K562 (cell line): ENCODE results near the gene GPR3. TPM values are rescaled to one million over a fixed set of nuclear protein-coding genes. Genes with fewer than 3 reads are reported as not detected.

Experiments
- CBX8 ChIP-seq: fragments of 200-600 bp; sonication (generic); IDR thresholded peaks from 2 replicates; pipeline ENCODE4 v1.6.1; 2012; ENCODE audit warnings: borderline replicate concordance, mixed run types, low read depth, mild to moderate bottlenecking, moderate library complexity, mixed read lengths, low read length, control low read depth, inconsistent platforms; ENCODE audit not compliant: poor library complexity, severe bottlenecking; ENCODE audit errors: extremely low read depth
- ESRRB ChIP-seq: fragments of 250-450 bp; sonication (Bioruptor Pico); IDR thresholded peaks from 2 replicates; pipeline ENCODE4 v1.5.0; 2020; ENCODE audit warnings: mild to moderate bottlenecking, moderate library complexity, borderline replicate concordance
- IRF2 ChIP-seq: sonication (generic); formaldehyde crosslinking; IDR thresholded peaks from 2 replicates; pipeline ENCODE4 v1.8.1; 2022; ENCODE audit warnings: mild to moderate bottlenecking, missing genetic modification reagents
- KDM1A ChIP-seq, 2 experiments: fragments of 450-650 bp; IDR thresholded peaks; 2 replicates each; pipeline ENCODE4 v1.6.1; 2016; ENCODE audit warnings: mild to moderate bottlenecking in 2 of 2
- MAFK ChIP-seq: IDR thresholded peaks from 2 replicates; pipeline ENCODE4 v1.6.1; 2011; ENCODE audit warnings: low read length, improper control_type of control experiment
- OTX1 ChIP-seq: fragments of 450-650 bp; formaldehyde crosslinking; IDR thresholded peaks from 2 replicates; pipeline ENCODE4 v1.4.0; 2022; ENCODE audit warnings: mild to moderate bottlenecking
- POLR2G ChIP-seq: fragments of 200-400 bp; formaldehyde crosslinking; IDR thresholded peaks from 2 replicates; pipeline ENCODE4 v1.6.1; 2017; ENCODE audit warnings: low read depth, mild to moderate bottlenecking, antibody characterized with exemption, low read length, moderate library complexity
- SRSF7 ChIP-seq: fragments of 200-400 bp; formaldehyde crosslinking; optimal IDR thresholded peaks from 2 replicates; pipeline ENCODE3; 2017; ENCODE audit warnings: mild to moderate bottlenecking, low read depth, low read length
- ZNF224 ChIP-seq: sonication (generic); formaldehyde crosslinking; IDR thresholded peaks from 2 replicates; pipeline ENCODE4 v1.8.0; 2022; ENCODE audit warnings: mild to moderate bottlenecking, missing genetic modification reagents
- ZNF23 ChIP-seq: fragments of 250-450 bp; sonication (Bioruptor Pico); IDR thresholded peaks from 2 replicates; pipeline ENCODE4 v1.4.0; 2020; ENCODE audit warnings: mild to moderate bottlenecking
- ZNF282 ChIP-seq: sonication (generic); formaldehyde crosslinking; IDR thresholded peaks from 2 replicates; pipeline ENCODE4 v1.8.1; 2023; ENCODE audit warnings: missing genetic modification reagents
- polyA plus RNA-seq, 8 experiments: library from polyadenylated mRNA; depleted of rRNA in 4 of 8; stranded (reverse) in 5 of 8; unstranded in 3 of 8; fragments of >200 nt; fragmentation: Nextera tagmentation in 2 of 8; fragmentation: Illumina TruSeq in 1 of 8; extraction: Ambion mirVana in 2 of 8; extraction: Trizol in 1 of 8; gene quantifications; 2 replicates each; pipeline versions ENCODE4 v1.2.1 to v1.2.3, GENCODE V29; 2011 to 2014; ENCODE audit warnings: inconsistent platforms in 1 of 8, missing spikeins in 1 of 8
- total RNA-seq, 7 experiments: library from RNA; depleted of rRNA in 6 of 7; stranded (reverse); fragments of >200 nt in 6 of 7; fragmentation: Illumina TruSeq in 2 of 7; extraction: Trizol in 2 of 7; gene quantifications; 2 replicates each; pipeline versions ENCODE4 v1.2.1 to v1.2.3, GENCODE V29; 2011 to 2021; ENCODE audit warnings: low replicate concordance in 1 of 7
- TF ChIP-seq, protein P1 (sequence below): IDR thresholded peaks from 2 replicates; pipeline ENCODE4 v1.6.1; 2011; ENCODE audit warnings: borderline replicate concordance, low read depth, mild to moderate bottlenecking, moderate library complexity, low read length; ENCODE audit not compliant: insufficient read depth, poor library complexity, severe bottlenecking
- TF ChIP-seq, protein P2 (sequence below), 3 experiments: fragments of 200-800 bp in 1 of 3; sonication (Bioruptor generic) in 1 of 3; sonication (generic) in 1 of 3; formaldehyde crosslinking in 1 of 3; IDR thresholded peaks; 2 replicates each; pipeline versions ENCODE4 v1.6.1 to v1.8.0; 2016 to 2022; ENCODE audit warnings: mild to moderate bottlenecking in 2 of 3, missing compliant biosample characterization in 2 of 3, missing genetic modification characterization in 2 of 3, missing genetic modification reagents in 1 of 3
- TF ChIP-seq, protein P3 (sequence below): fragments of 250-450 bp; sonication (Bioruptor Pico); IDR thresholded peaks from 2 replicates; pipeline ENCODE4 v1.5.0; 2021
- TF ChIP-seq, protein P4 (sequence below): fragments of 450-650 bp; IDR thresholded peaks from one replicate; pipeline ENCODE4 v1.6.1; 2018; ENCODE audit warnings: mild to moderate bottlenecking, moderate library complexity; ENCODE audit not compliant: partially characterized antibody
- TF ChIP-seq, protein P5 (sequence below): sonication (generic); formaldehyde crosslinking; IDR thresholded peaks from 2 replicates; pipeline ENCODE4 v1.8.1; 2023; ENCODE audit warnings: mild to moderate bottlenecking, missing genetic modification reagents
- TF ChIP-seq, protein P6 (sequence below): fragments of 450-650 bp; IDR thresholded peaks from 2 replicates; pipeline ENCODE4 v1.6.1; 2016; ENCODE audit warnings: low read depth, mild to moderate bottlenecking, moderate library complexity

The GPR3 gene
- total and polyA plus RNA-seq, 9 of the 15 experiments (the other 6 are each of a cell fraction or from before 2014, with no cell fraction given) = 0.24 to 11.5 (median 3.7) TPM

DNA sequence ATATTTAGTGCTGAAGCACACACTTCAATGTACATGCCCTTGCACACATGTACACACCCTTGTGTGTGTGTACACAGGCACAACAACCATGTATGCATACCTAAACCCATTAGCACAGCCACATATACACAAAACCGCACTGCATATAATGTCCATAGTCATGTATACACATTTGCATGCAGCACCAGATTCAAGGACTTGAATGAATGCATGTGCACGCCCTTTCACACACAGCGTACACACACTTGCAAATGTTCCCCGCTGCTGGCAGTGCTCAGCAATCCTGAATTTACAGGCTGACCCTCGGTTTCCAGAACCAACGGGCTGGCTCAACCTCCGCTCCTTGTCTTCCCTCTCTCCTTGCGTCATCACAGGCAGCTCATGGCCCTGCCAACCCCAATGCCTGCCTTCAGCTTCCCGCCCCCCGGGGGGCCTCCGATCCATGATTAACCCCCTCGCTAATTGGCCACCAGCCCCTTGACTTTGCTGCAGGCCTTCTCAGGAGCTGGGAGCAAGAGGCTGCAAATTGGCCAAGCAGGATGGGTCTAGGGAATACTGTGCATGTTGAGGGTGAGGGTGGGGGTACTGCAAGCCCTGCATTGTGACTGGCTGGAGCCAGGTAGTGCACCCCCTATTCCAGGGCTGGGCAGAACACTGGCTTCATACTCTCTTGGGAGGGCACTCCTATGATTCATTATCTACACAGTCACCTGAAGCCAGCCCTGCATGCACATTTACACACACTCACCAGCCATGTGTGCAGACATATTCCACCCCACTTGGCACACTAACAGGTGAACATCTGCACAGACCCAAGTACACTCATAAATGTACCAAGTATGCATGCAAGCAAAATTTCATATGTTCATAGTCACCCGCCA lies 7.9 kb downstream of the GPR3 start (continued):
- TF ChIP-seq, protein P1, sequence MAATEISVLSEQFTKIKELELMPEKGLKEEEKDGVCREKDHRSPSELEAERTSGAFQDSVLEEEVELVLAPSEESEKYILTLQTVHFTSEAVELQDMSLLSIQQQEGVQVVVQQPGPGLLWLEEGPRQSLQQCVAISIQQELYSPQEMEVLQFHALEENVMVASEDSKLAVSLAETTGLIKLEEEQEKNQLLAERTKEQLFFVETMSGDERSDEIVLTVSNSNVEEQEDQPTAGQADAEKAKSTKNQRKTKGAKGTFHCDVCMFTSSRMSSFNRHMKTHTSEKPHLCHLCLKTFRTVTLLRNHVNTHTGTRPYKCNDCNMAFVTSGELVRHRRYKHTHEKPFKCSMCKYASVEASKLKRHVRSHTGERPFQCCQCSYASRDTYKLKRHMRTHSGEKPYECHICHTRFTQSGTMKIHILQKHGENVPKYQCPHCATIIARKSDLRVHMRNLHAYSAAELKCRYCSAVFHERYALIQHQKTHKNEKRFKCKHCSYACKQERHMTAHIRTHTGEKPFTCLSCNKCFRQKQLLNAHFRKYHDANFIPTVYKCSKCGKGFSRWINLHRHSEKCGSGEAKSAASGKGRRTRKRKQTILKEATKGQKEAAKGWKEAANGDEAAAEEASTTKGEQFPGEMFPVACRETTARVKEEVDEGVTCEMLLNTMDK = no peak
- TF ChIP-seq ZNF224 (CRISPR knock-in tag) (no peak), ZNF282 (CRISPR knock-in tag) (0 out of 2 replicates have a peak, but pooled peaks have one; percentile 23), ESRRB (no peak), MAFK (no peak), CBX8 (no peak), SRSF7 (no peak), ZNF23 (CRISPR knock-in tag) (no peak), IRF2 (CRISPR knock-in tag) (no peak), OTX1 (CRISPR knock-in tag) (no peak), KDM1A (IDR thresholded peaks at IDR 0.05) (peak in 1 of 2 experiments; percentile 97; a peak in 2 of 4 replicates), POLR2G (peak; percentile 72)
- TF ChIP-seq, protein P2, sequence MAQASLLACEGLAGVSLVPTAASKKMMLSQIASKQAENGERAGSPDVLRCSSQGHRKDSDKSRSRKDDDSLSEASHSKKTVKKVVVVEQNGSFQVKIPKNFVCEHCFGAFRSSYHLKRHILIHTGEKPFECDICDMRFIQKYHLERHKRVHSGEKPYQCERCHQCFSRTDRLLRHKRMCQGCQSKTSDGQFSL (CRISPR knock-in tag; IDR thresholded peaks at IDR 0.05) = no peak; the same call in 1 of the 2 replicates
- TF ChIP-seq, protein P2 (tag; IDR thresholded peaks at IDR 0.05) = no peak
- TF ChIP-seq, protein P3, sequence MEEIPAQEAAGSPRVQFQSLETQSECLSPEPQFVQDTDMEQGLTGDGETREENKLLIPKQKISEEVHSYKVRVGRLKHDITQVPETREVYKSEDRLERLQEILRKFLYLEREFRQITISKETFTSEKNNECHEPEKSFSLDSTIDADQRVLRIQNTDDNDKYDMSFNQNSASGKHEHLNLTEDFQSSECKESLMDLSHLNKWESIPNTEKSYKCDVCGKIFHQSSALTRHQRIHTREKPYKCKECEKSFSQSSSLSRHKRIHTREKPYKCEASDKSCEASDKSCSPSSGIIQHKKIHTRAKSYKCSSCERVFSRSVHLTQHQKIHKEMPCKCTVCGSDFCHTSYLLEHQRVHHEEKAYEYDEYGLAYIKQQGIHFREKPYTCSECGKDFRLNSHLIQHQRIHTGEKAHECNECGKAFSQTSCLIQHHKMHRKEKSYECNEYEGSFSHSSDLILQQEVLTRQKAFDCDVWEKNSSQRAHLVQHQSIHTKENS = no peak
- TF ChIP-seq, protein P4, sequence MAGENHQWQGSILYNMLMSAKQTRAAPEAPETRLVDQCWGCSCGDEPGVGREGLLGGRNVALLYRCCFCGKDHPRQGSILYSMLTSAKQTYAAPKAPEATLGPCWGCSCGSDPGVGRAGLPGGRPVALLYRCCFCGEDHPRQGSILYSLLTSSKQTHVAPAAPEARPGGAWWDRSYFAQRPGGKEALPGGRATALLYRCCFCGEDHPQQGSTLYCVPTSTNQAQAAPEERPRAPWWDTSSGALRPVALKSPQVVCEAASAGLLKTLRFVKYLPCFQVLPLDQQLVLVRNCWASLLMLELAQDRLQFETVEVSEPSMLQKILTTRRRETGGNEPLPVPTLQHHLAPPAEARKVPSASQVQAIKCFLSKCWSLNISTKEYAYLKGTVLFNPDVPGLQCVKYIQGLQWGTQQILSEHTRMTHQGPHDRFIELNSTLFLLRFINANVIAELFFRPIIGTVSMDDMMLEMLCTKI = no peak
- TF ChIP-seq, protein P5, sequence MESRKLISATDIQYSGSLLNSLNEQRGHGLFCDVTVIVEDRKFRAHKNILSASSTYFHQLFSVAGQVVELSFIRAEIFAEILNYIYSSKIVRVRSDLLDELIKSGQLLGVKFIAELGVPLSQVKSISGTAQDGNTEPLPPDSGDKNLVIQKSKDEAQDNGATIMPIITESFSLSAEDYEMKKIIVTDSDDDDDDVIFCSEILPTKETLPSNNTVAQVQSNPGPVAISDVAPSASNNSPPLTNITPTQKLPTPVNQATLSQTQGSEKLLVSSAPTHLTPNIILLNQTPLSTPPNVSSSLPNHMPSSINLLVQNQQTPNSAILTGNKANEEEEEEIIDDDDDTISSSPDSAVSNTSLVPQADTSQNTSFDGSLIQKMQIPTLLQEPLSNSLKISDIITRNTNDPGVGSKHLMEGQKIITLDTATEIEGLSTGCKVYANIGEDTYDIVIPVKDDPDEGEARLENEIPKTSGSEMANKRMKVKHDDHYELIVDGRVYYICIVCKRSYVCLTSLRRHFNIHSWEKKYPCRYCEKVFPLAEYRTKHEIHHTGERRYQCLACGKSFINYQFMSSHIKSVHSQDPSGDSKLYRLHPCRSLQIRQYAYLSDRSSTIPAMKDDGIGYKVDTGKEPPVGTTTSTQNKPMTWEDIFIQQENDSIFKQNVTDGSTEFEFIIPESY = no peak
- TF ChIP-seq, protein P6, sequence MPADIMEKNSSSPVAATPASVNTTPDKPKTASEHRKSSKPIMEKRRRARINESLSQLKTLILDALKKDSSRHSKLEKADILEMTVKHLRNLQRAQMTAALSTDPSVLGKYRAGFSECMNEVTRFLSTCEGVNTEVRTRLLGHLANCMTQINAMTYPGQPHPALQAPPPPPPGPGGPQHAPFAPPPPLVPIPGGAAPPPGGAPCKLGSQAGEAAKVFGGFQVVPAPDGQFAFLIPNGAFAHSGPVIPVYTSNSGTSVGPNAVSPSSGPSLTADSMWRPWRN = no peak
